Upper lobe of left lung (tissue), 4 donors: ENCODE results near the gene NEB.

Experiments used
- CTCF ChIP-seq, 6 experiments: fragments of 450-650 bp in 4 of 6; fragments of 200-600 bp in 2 of 6; sonication (generic) in 2 of 6; IDR thresholded peaks; one replicate each; pipeline ENCODE4 v1.5.1; 2016 to 2019; ENCODE audit warnings: antibody characterized with exemption in 6 of 6
- EP300 ChIP-seq, 4 donors: sonication (generic); formaldehyde crosslinking; IDR thresholded peaks; one replicate each; pipeline ENCODE4 v1.5.1; 2017; ENCODE audit warnings: antibody characterized with exemption in 4 of 4, control low read depth in 2 of 4
- POLR2A ChIP-seq, 4 donors: fragments of 450-650 bp; IDR thresholded peaks; one replicate each; pipeline ENCODE4 v1.5.1; 2016 to 2017; ENCODE audit warnings: antibody characterized with exemption in 4 of 4, mild to moderate bottlenecking in 2 of 4
- POLR2AphosphoS5 ChIP-seq, 2 donors: sonication (generic); formaldehyde crosslinking; IDR thresholded peaks; one replicate each; pipeline ENCODE4 v1.5.1; 2017; ENCODE audit warnings: antibody characterized with exemption in 2 of 2

- TF ChIP-seq CTCF (IDR thresholded peaks at IDR 0.05), result no peak
- no peak for TF ChIP-seq POLR2A (IDR thresholded peaks at IDR 0.05)
- no peak for TF ChIP-seq EP300 (IDR thresholded peaks at IDR 0.05)
- TF ChIP-seq POLR2AphosphoS5 (IDR thresholded peaks at IDR 0.05), result no peak
Measured at GRCh38 chr2:151439127-151439526, 295.1 kb downstream of the NEB start.
